Measurements from ENCODE around the gene DMTF1. TPM values are rescaled to one million over a fixed set of nuclear protein-coding genes. Genes with fewer than 3 reads are reported as not detected.

The DMTF1 gene
- total and polyA plus RNA-seq, 9 of the 15 experiments (the other 6 are each of a cell fraction or from before 2014, with no cell fraction given), result 25.7 to 208 (median 74.7) TPM

DNA sequence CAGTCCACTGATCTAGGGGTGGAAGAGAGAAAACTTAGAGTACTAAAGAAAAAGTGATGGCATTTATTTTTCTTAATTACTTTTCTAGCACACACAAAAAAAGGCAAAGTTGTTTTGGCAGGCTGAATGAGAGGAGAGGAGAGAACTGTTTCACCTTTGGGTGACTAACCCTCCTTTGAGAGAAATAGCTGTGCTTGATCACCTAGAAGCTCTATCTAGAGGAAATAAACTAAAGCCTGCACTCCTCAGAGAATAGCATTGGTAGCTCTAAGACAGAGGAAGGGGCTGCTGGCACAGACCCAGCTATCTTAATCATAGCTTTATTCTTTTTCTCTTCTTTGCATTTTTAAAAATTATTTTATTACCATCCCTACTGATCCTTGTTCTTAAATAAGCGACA, 61.0 kb downstream of the DMTF1 start:
- H3K27ac ChIP-seq (ENCODE audit: extremely low read depth, low read depth, low read length), result no peak overlapping the region
- TF ChIP-seq ZC3H4 (CRISPR knock-in tag; IDR thresholded peaks at IDR 0.05; ENCODE audit: borderline replicate concordance) (no peak), MEIS2 (IDR thresholded peaks at IDR 0.05; ENCODE audit: partially characterized antibody) (no peak)
- peaks cover 0 to 2% of the 10 kb centered on the region in 2 experiments; a peak in 2 of 5 replicates for H3K4me1 ChIP-seq (replicated peaks in 1 of 2; ENCODE audit: control insufficient read depth in 2 of 2, insufficient read depth in 2 of 2, low read length in 2 of 2)
- ChIA-PET CTCF (ENCODE audit: low intra/inter-chr PET ratio) (no interaction called here), POLR2A (interaction anchor here (1.0 to 3.3 kb wide), 4 partner anchors 11 to 61 kb away, joined by 3 to 18 read pairs (median 4); partner anchors contain the start of gene DMTF1)
- in situ Hi-C loops (cut with MboI), result no loop called here
- no TSS peak for BruUV-seq (replicated peaks)
- 42% methylated on average over 1 of the region's 1 CpG for WGBS (ENCODE audit: insufficient coverage, low coverage, missing lambda C conversion rate)
- intact Hi-C loops (cut with micrococcal nuclease), result loop anchor here (10.0 kb wide), 1 partner anchor 662 kb away; the partner anchor contains the start of genes DBF4 and SLC25A40
- H4K20me1 ChIP-seq (replicated peaks; ENCODE audit: control insufficient read depth, insufficient read depth, low read length), result no peaks in the 10 kb centered on the region
- no peaks in the 10 kb centered on the region for H3K9me3 ChIP-seq (replicated peaks; ENCODE audit: control insufficient read depth, insufficient read depth, low read depth, low read length)
- DNase-seq (ENCODE audit: extremely low read depth in 1 of 4, low spot score in 3 of 4), result no peak
- no peak for FAIRE-seq
- H2AFZ ChIP-seq (ENCODE audit: low read depth, low read length), result no peak overlapping the region
- H3K9ac ChIP-seq (ENCODE audit: insufficient read depth in 1 of 2, low read depth in 2 of 2, low read length in 2 of 2), result no peak overlapping the region
- H3K4me2 ChIP-seq (ENCODE audit: insufficient read depth, low read length), result no peak overlapping the region
- H3K4me3 ChIP-seq, result no peak overlapping the region
- no peaks in the 10 kb centered on the region for H3K9me1 ChIP-seq (ENCODE audit: control insufficient read depth, insufficient read depth, low read length)
- no peaks in the 10 kb centered on the region for H3K27me3 ChIP-seq (ENCODE audit: control insufficient read depth in 2 of 2, insufficient read depth in 2 of 2, low read length in 2 of 2)
- H3K79me2 ChIP-seq (ENCODE audit: control insufficient read depth, insufficient read depth, low read length), result no peaks in the 10 kb centered on the region
- ATAC-seq, result no peak
- H3K36me3 ChIP-seq (ENCODE audit: control insufficient read depth, insufficient read depth, low read length), result no peaks in the 10 kb centered on the region

DNA sequence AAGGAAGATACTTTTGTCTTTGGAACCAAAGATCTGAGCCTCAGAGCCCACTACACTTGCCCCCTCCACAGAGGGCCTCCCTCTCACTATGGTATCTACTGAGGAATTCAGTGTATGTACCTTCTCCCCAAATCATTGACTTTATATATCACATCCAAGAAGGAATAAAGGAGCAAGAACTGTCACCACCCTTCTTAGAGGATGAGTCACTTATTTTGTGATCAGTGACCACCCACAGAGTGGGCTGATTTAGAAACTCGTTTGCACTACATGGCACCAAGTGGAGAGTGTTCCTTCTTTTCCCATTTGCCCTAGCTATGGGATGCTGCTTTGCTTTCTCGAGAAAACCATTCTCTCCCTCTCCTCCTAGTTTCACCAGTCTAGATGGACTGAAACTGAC, 61.6 kb downstream of the DMTF1 start:
- WGBS (ENCODE audit: insufficient coverage, low coverage, missing lambda C conversion rate), result 6% methylated on average over 2 of the region's 2 CpGs
- Histone ChIP-seq H4K20me1 (replicated peaks; ENCODE audit: control insufficient read depth, insufficient read depth, low read length) (no peaks in the 10 kb centered on the region), H3K4me3 (no peak overlapping the region), H3K9me1 (ENCODE audit: control insufficient read depth, insufficient read depth, low read length) (no peaks in the 10 kb centered on the region), H3K4me2 (ENCODE audit: insufficient read depth, low read length) (no peak overlapping the region), H3K27ac (ENCODE audit: extremely low read depth, low read depth, low read length) (no peak overlapping the region), H3K79me2 (ENCODE audit: control insufficient read depth, insufficient read depth, low read length) (no peaks in the 10 kb centered on the region), H3K9ac (ENCODE audit: insufficient read depth in 1 of 2, low read depth in 2 of 2, low read length in 2 of 2) (no peak overlapping the region), H3K36me3 (ENCODE audit: control insufficient read depth, insufficient read depth, low read length) (no peaks in the 10 kb centered on the region), H3K9me3 (replicated peaks; ENCODE audit: control insufficient read depth, insufficient read depth, low read depth, low read length) (no peaks in the 10 kb centered on the region), H3K4me1 (replicated peaks in 1 of 2; ENCODE audit: control insufficient read depth in 2 of 2, insufficient read depth in 2 of 2, low read length in 2 of 2) (peaks cover 0 to 3% of the 10 kb centered on the region in 2 experiments; a peak in 3 of 5 replicates), H3K27me3 (ENCODE audit: control insufficient read depth in 2 of 2, insufficient read depth in 2 of 2, low read length in 2 of 2) (no peaks in the 10 kb centered on the region), H2AFZ (ENCODE audit: low read depth, low read length) (peak overlapping the region; percentile 46; the same call in 1 of the 2 replicates)
- DNase-seq (ENCODE audit: extremely low read depth in 1 of 4, low spot score in 3 of 4) (no peak), ATAC-seq (no peak), FAIRE-seq (no peak)
- ChIA-PET CTCF (ENCODE audit: low intra/inter-chr PET ratio) (no interaction called here), POLR2A (interaction anchor here (1.2 to 1.4 kb wide), 3 partner anchors 10 to 62 kb away, joined by 3 to 4 read pairs (median 3); partner anchors contain the start of gene DMTF1)
- BruUV-seq (replicated peaks), result no TSS peak
- intact Hi-C loops (cut with micrococcal nuclease) (loop anchor here (10.0 kb wide), 1 partner anchor 661 kb away; the partner anchor contains the start of genes DBF4 and SLC25A40), in situ Hi-C loops (cut with MboI) (no loop called here)
- TF ChIP-seq EGR1 (conservative IDR thresholded peaks at IDR 0.05), result 0 out of 2 replicates have a peak, but pooled peaks have one; percentile 41
- TF ChIP-seq, protein P1, sequence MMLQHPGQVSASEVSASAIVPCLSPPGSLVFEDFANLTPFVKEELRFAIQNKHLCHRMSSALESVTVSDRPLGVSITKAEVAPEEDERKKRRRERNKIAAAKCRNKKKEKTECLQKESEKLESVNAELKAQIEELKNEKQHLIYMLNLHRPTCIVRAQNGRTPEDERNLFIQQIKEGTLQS (IDR thresholded peaks at IDR 0.05), result no peak
- TF ChIP-seq, protein P1 (CRISPR knock-in tag; conservative IDR thresholded peaks at IDR 0.05), result no peak
- no peak for TF ChIP-seq ZNF3 (CRISPR knock-in tag; IDR thresholded peaks at IDR 0.05)

Data from K562 (cell line).